ENCODE data around the gene ALPG.

GRCh38 chr2:232449964-232450363 is 43.3 kb downstream of the ALPG start:
- TF ChIP-seq CTCF (IDR thresholded peaks at IDR 0.05; ENCODE audit: low read depth, low read length, missing input control) (no peak), EGR1 (IDR thresholded peaks at IDR 0.05; ENCODE audit: low read depth in 2 of 2) (no peak), SP1 (IDR thresholded peaks at IDR 0.05) (no peak), HNF4G (IDR thresholded peaks at IDR 0.05) (no peak)

Data from liver (tissue), 3 donors.